ENCODE measurements around the gene RETNLB. TPM values are rescaled to one million over a fixed set of nuclear protein-coding genes. Genes with fewer than 3 reads are reported as not detected.

RETNLB gene
- not detected in 2 replicates for total RNA-seq (2014; rRNA removed; shearing (Covaris generic); ENCODE audit: low replicate concordance)

- H3K27me3 ChIP-seq (ENCODE audit: low read length), result no peaks in the 10 kb centered on the region
- no peaks in the 10 kb centered on the region for H3K9me2 ChIP-seq (replicated peaks; ENCODE audit: insufficient read depth, low read length)
- H3K9ac ChIP-seq (ENCODE audit: low read length), result no peak within 1 kb of the TSS
- no peaks in the 10 kb centered on the region for H3K4me1 ChIP-seq (ENCODE audit: low read length)
- no peak within 1 kb of the TSS for H2AFZ ChIP-seq (ENCODE audit: low read length)
- H3K4me3 ChIP-seq (ENCODE audit: low read length), result no peak within 1 kb of the TSS
- H3K9me3 ChIP-seq (ENCODE audit: low read length), result no peaks in the 10 kb centered on the region
- H4K20me1 ChIP-seq (ENCODE audit: insufficient read depth, low read depth, low read length), result no peaks in the 10 kb centered on the region
- no peak within 1 kb of the TSS for H3K27ac ChIP-seq (ENCODE audit: low read length)
- no peaks in the 10 kb centered on the region for H3K36me3 ChIP-seq (ENCODE audit: insufficient read depth, low read length)
- H3K4me2 ChIP-seq (ENCODE audit: low read depth, low read length, poor library complexity, severe bottlenecking), result no peak within 1 kb of the TSS
- no peak for DNase-seq
- no peaks in the 10 kb centered on the region for H3K79me2 ChIP-seq (ENCODE audit: low read length)
Measured at GRCh38 chr3:108757404-108757982, at the start of gene RETNLB. Gene RETNLB, minus strand, starts transcription at chr3:108757410. Its CDS starts 225 bp downstream, at chr3:108757185.

GRCh38 chr3:108806316-108806715, 49.1 kb upstream of the RETNLB start:
- H3K9me2 ChIP-seq (replicated peaks; ENCODE audit: insufficient read depth, low read length), result no peaks in the 10 kb centered on the region
- no peak overlapping the region for H3K4me3 ChIP-seq (ENCODE audit: low read length)
- H3K4me2 ChIP-seq (ENCODE audit: low read depth, low read length, poor library complexity, severe bottlenecking), result no peak overlapping the region
- no peak overlapping the region for H2AFZ ChIP-seq (ENCODE audit: low read length)
- no peaks in the 10 kb centered on the region for H3K27me3 ChIP-seq (ENCODE audit: low read length)
- no peaks in the 10 kb centered on the region for H3K4me1 ChIP-seq (ENCODE audit: low read length)
- H3K9ac ChIP-seq (ENCODE audit: low read length), result no peak overlapping the region
- DNase-seq, result no peak
- no peaks in the 10 kb centered on the region for H3K36me3 ChIP-seq (ENCODE audit: insufficient read depth, low read length)
- no peak overlapping the region for H3K27ac ChIP-seq (ENCODE audit: low read length)
- H3K9me3 ChIP-seq (ENCODE audit: low read length), result no peaks in the 10 kb centered on the region
- no peaks in the 10 kb centered on the region for H3K79me2 ChIP-seq (ENCODE audit: low read length)
- no peaks in the 10 kb centered on the region for H4K20me1 ChIP-seq (ENCODE audit: insufficient read depth, low read depth, low read length)

- no peaks in the 10 kb centered on the region for H3K9me3 ChIP-seq (ENCODE audit: low read length)
- H2AFZ ChIP-seq (ENCODE audit: low read length), result no peak overlapping the region
- DNase-seq, result no peak
- no peak overlapping the region for H3K27ac ChIP-seq (ENCODE audit: low read length)
- no peaks in the 10 kb centered on the region for H3K4me1 ChIP-seq (ENCODE audit: low read length)
- H3K27me3 ChIP-seq (ENCODE audit: low read length), result no peaks in the 10 kb centered on the region
- no peaks in the 10 kb centered on the region for H4K20me1 ChIP-seq (ENCODE audit: insufficient read depth, low read depth, low read length)
- H3K4me3 ChIP-seq (ENCODE audit: low read length), result no peak overlapping the region
- H3K36me3 ChIP-seq (ENCODE audit: insufficient read depth, low read length), result no peaks in the 10 kb centered on the region
- H3K9ac ChIP-seq (ENCODE audit: low read length), result no peak overlapping the region
- H3K9me2 ChIP-seq (replicated peaks; ENCODE audit: insufficient read depth, low read length), result no peaks in the 10 kb centered on the region
- no peaks in the 10 kb centered on the region for H3K79me2 ChIP-seq (ENCODE audit: low read length)
- no peak overlapping the region for H3K4me2 ChIP-seq (ENCODE audit: low read depth, low read length, poor library complexity, severe bottlenecking)
Measured at GRCh38 chr3:108804966-108805365, 47.8 kb upstream of the RETNLB start.

GRCh38 chr3:108804437-108804836, 47.2 kb upstream of the RETNLB start:
- no peaks in the 10 kb centered on the region for H3K27me3 ChIP-seq (ENCODE audit: low read length)
- H3K79me2 ChIP-seq (ENCODE audit: low read length), result no peaks in the 10 kb centered on the region
- no peaks in the 10 kb centered on the region for H3K9me2 ChIP-seq (replicated peaks; ENCODE audit: insufficient read depth, low read length)
- H3K4me3 ChIP-seq (ENCODE audit: low read length), result no peak overlapping the region
- no peaks in the 10 kb centered on the region for H3K36me3 ChIP-seq (ENCODE audit: insufficient read depth, low read length)
- H3K27ac ChIP-seq (ENCODE audit: low read length), result no peak overlapping the region
- H3K4me1 ChIP-seq (ENCODE audit: low read length), result no peaks in the 10 kb centered on the region
- H4K20me1 ChIP-seq (ENCODE audit: insufficient read depth, low read depth, low read length), result no peaks in the 10 kb centered on the region
- DNase-seq, result no peak
- no peak overlapping the region for H3K4me2 ChIP-seq (ENCODE audit: low read depth, low read length, poor library complexity, severe bottlenecking)
- no peaks in the 10 kb centered on the region for H3K9me3 ChIP-seq (ENCODE audit: low read length)
- no peak overlapping the region for H2AFZ ChIP-seq (ENCODE audit: low read length)
- no peak overlapping the region for H3K9ac ChIP-seq (ENCODE audit: low read length)

GRCh38 chr3:108791473-108791872, 34.3 kb upstream of the RETNLB start:
- no peak overlapping the region for H3K9ac ChIP-seq (ENCODE audit: low read length)
- H3K27ac ChIP-seq (ENCODE audit: low read length), result no peak overlapping the region
- H2AFZ ChIP-seq (ENCODE audit: low read length), result no peak overlapping the region
- H3K9me2 ChIP-seq (replicated peaks; ENCODE audit: insufficient read depth, low read length), result no peaks in the 10 kb centered on the region
- H3K4me2 ChIP-seq (ENCODE audit: low read depth, low read length, poor library complexity, severe bottlenecking), result no peak overlapping the region
- no peak for DNase-seq
- no peaks in the 10 kb centered on the region for H3K4me1 ChIP-seq (ENCODE audit: low read length)
- no peaks in the 10 kb centered on the region for H4K20me1 ChIP-seq (ENCODE audit: insufficient read depth, low read depth, low read length)
- no peak overlapping the region for H3K4me3 ChIP-seq (ENCODE audit: low read length)
- H3K79me2 ChIP-seq (ENCODE audit: low read length), result no peaks in the 10 kb centered on the region
- no peaks in the 10 kb centered on the region for H3K27me3 ChIP-seq (ENCODE audit: low read length)
- H3K36me3 ChIP-seq (ENCODE audit: insufficient read depth, low read length), result no peaks in the 10 kb centered on the region
- no peaks in the 10 kb centered on the region for H3K9me3 ChIP-seq (ENCODE audit: low read length)

GRCh38 chr3:108780235-108780634, 23.0 kb upstream of the RETNLB start:
- Histone ChIP-seq H2AFZ (ENCODE audit: low read length) (no peak overlapping the region), H4K20me1 (ENCODE audit: insufficient read depth, low read depth, low read length) (no peaks in the 10 kb centered on the region), H3K4me3 (ENCODE audit: low read length) (no peak overlapping the region), H3K9me2 (replicated peaks; ENCODE audit: insufficient read depth, low read length) (no peaks in the 10 kb centered on the region), H3K79me2 (ENCODE audit: low read length) (no peaks in the 10 kb centered on the region), H3K27me3 (ENCODE audit: low read length) (no peaks in the 10 kb centered on the region), H3K4me1 (ENCODE audit: low read length) (no peaks in the 10 kb centered on the region), H3K36me3 (ENCODE audit: insufficient read depth, low read length) (no peaks in the 10 kb centered on the region), H3K9ac (ENCODE audit: low read length) (no peak overlapping the region), H3K4me2 (ENCODE audit: low read depth, low read length, poor library complexity, severe bottlenecking) (no peak overlapping the region), H3K9me3 (ENCODE audit: low read length) (no peaks in the 10 kb centered on the region), H3K27ac (ENCODE audit: low read length) (no peak overlapping the region)
- no peak for DNase-seq

- Histone ChIP-seq H3K9me3 (ENCODE audit: low read length) (no peaks in the 10 kb centered on the region), H4K20me1 (ENCODE audit: insufficient read depth, low read depth, low read length) (no peaks in the 10 kb centered on the region), H3K27me3 (ENCODE audit: low read length) (no peaks in the 10 kb centered on the region), H3K4me1 (ENCODE audit: low read length) (no peaks in the 10 kb centered on the region), H3K4me2 (ENCODE audit: low read depth, low read length, poor library complexity, severe bottlenecking) (no peak overlapping the region), H3K79me2 (ENCODE audit: low read length) (no peaks in the 10 kb centered on the region), H3K9me2 (replicated peaks; ENCODE audit: insufficient read depth, low read length) (no peaks in the 10 kb centered on the region), H2AFZ (ENCODE audit: low read length) (no peak overlapping the region), H3K4me3 (ENCODE audit: low read length) (no peak overlapping the region), H3K9ac (ENCODE audit: low read length) (no peak overlapping the region), H3K36me3 (ENCODE audit: insufficient read depth, low read length) (no peaks in the 10 kb centered on the region), H3K27ac (ENCODE audit: low read length) (no peak overlapping the region)
- no peak for DNase-seq
Measured at GRCh38 chr3:108779496-108779895, 22.3 kb upstream of the RETNLB start.

- no peaks in the 10 kb centered on the region for H3K9me2 ChIP-seq (replicated peaks; ENCODE audit: insufficient read depth, low read length)
- DNase-seq, result no peak
- no peaks in the 10 kb centered on the region for H4K20me1 ChIP-seq (ENCODE audit: insufficient read depth, low read depth, low read length)
- no peaks in the 10 kb centered on the region for H3K36me3 ChIP-seq (ENCODE audit: insufficient read depth, low read length)
- no peaks in the 10 kb centered on the region for H3K27me3 ChIP-seq (ENCODE audit: low read length)
- H3K9me3 ChIP-seq (ENCODE audit: low read length), result no peaks in the 10 kb centered on the region
- no peaks in the 10 kb centered on the region for H3K4me1 ChIP-seq (ENCODE audit: low read length)
- H3K4me3 ChIP-seq (ENCODE audit: low read length), result no peak overlapping the region
- no peak overlapping the region for H2AFZ ChIP-seq (ENCODE audit: low read length)
- no peak overlapping the region for H3K9ac ChIP-seq (ENCODE audit: low read length)
- no peak overlapping the region for H3K27ac ChIP-seq (ENCODE audit: low read length)
- H3K79me2 ChIP-seq (ENCODE audit: low read length), result no peaks in the 10 kb centered on the region
- H3K4me2 ChIP-seq (ENCODE audit: low read depth, low read length, poor library complexity, severe bottlenecking), result no peak overlapping the region
Measured at GRCh38 chr3:108775649-108776048, 18.4 kb upstream of the RETNLB start.

All from Karpas-422 (cell line).